ENCODE results near the gene ABCC12.
A peak's percentile ranks its signal among the peaks of the same experiment; 100 is the strongest.
"Not testable (repeated sequence)": the region's sequence is repeated elsewhere in the genome, so short reads cannot be mapped to it uniquely, and the experiment has no call there.

The ABCC12 gene

GRCh38 chr16:48176635-48177408 is 21.0 kb upstream of the ABCC12 start:
- TF ChIP-seq CTCF (IDR thresholded peaks at IDR 0.05; ENCODE audit: insufficient read depth, low read depth, low read length, missing control alignments): no peak
- no peak overlapping the region for H3K4me3 ChIP-seq (ENCODE audit: low read depth, low read length)
- no peak for DNase-seq (ENCODE audit: low read depth)

- no peak overlapping the region for H3K4me3 ChIP-seq (ENCODE audit: low read depth, low read length)
- no peak for TF ChIP-seq CTCF (IDR thresholded peaks at IDR 0.05; ENCODE audit: insufficient read depth, low read depth, low read length, missing control alignments)
- no peak for DNase-seq (ENCODE audit: low read depth)
Measured at GRCh38 chr16:48173889-48174288, 18.1 kb upstream of the ABCC12 start.

- H3K4me3 ChIP-seq (ENCODE audit: low read depth, low read length): no peak overlapping the region
- TF ChIP-seq CTCF (IDR thresholded peaks at IDR 0.05; ENCODE audit: insufficient read depth, low read depth, low read length, missing control alignments): no peak
- no peak for DNase-seq (ENCODE audit: low read depth)
Measured at GRCh38 chr16:48172682-48173081, 16.9 kb upstream of the ABCC12 start.

GRCh38 chr16:48169896-48170295 is 14.1 kb upstream of the ABCC12 start:
- no peak for TF ChIP-seq CTCF (IDR thresholded peaks at IDR 0.05; ENCODE audit: insufficient read depth, low read depth, low read length, missing control alignments)
- no peak for DNase-seq (ENCODE audit: low read depth)
- H3K4me3 ChIP-seq (ENCODE audit: low read depth, low read length): no peak overlapping the region

- DNase-seq (ENCODE audit: low read depth): no peak
- no peak overlapping the region for H3K4me3 ChIP-seq (ENCODE audit: low read depth, low read length)
- no peak for TF ChIP-seq CTCF (IDR thresholded peaks at IDR 0.05; ENCODE audit: insufficient read depth, low read depth, low read length, missing control alignments)
Measured at GRCh38 chr16:48168075-48168474, 12.3 kb upstream of the ABCC12 start.

GRCh38 chr16:48166617-48167016 is 10.8 kb upstream of the ABCC12 start:
- not testable (repeated sequence) for DNase-seq (ENCODE audit: low read depth); H3K4me3 ChIP-seq (ENCODE audit: low read depth, low read length)

GRCh38 chr16:48165961-48166578 is 10.3 kb upstream of the ABCC12 start:
- H3K4me3 ChIP-seq (ENCODE audit: low read depth, low read length): no peak overlapping the region
- no peak for TF ChIP-seq CTCF (IDR thresholded peaks at IDR 0.05; ENCODE audit: insufficient read depth, low read depth, low read length, missing control alignments)
- DNase-seq (ENCODE audit: low read depth): peak; percentile 43

Data from GM12865 (cell line).